ENCODE measurements around the gene RFK.

GRCh38 chr9:76341616-76342015 is 52.6 kb downstream of the RFK start:
- TF ChIP-seq CTCF (IDR thresholded peaks at IDR 0.05; ENCODE audit: poor library complexity, severe bottlenecking), result no peak
- TF ChIP-seq EP300 (conservative IDR thresholded peaks at IDR 0.05; ENCODE audit: poor library complexity, severe bottlenecking), result no peak
- no peak for TF ChIP-seq TAF1 (IDR thresholded peaks at IDR 0.05; ENCODE audit: low read depth)
- no peak for TF ChIP-seq POLR2AphosphoS5 (IDR thresholded peaks at IDR 0.05)
- TF ChIP-seq EZH2 (IDR thresholded peaks at IDR 0.05; ENCODE audit: borderline replicate concordance, insufficient read depth, low read length, poor library complexity, severe bottlenecking), result no peak
- no peak for TF ChIP-seq REST (IDR thresholded peaks at IDR 0.05; ENCODE audit: borderline replicate concordance)
- TF ChIP-seq RAD21 (conservative IDR thresholded peaks at IDR 0.05), result no peak
- TF ChIP-seq MXI1 (conservative IDR thresholded peaks at IDR 0.05; ENCODE audit: poor library complexity, severe bottlenecking), result no peak
- no peak for TF ChIP-seq SMC3 (conservative IDR thresholded peaks at IDR 0.05; ENCODE audit: poor library complexity)
